H1 (cell line): ENCODE data around the gene CTXN1. TPM values are rescaled to one million over a fixed set of nuclear protein-coding genes. Genes with fewer than 3 reads are reported as not detected.

Experiments
- CTCF ChIA-PET: fragments of 300-600 bp; sonication (Branson Sonifier 250); formaldehyde crosslinking; loops from one replicate; lab custom pipeline; 2021; ENCODE audit not compliant: partially characterized antibody; lab: Charles Lee
- POLR2A ChIA-PET: fragments of 300-600 bp; sonication (Branson Sonifier 250); formaldehyde crosslinking; loops from one replicate; lab custom pipeline; 2021; ENCODE audit warnings: inconsistent platforms; ENCODE audit not compliant: partially characterized antibody; lab: Charles Lee
- DNase-seq, 2 experiments: peaks; one replicate each; pipeline versions ENCODE4 v3.0.0 to v3.0.0-alpha.2; 2010 to 2022; ENCODE audit warnings: low spot score in 2 of 2, low read depth in 1 of 2, mixed read lengths in 1 of 2
- FAIRE-seq: peaks from 2 replicates; lab custom pipeline; 2011; peaks lifted over from hg19 to GRCh38; lab: Jason Lieb, UNC
- H2AFZ ChIP-seq: 2 replicates; pipeline ENCODE4 v1.8.1; 2012; ENCODE audit warnings: low read length, inconsistent platforms
- H2AK5ac ChIP-seq: 2 replicates; pipeline ENCODE4 v1.6.1; 2013; ENCODE audit warnings: low read depth, low read length
- H2BK120ac ChIP-seq: replicated peaks from 2 replicates; pipeline ENCODE3; 2013; ENCODE audit warnings: low read depth, low read length, inconsistent platforms
- H2BK12ac ChIP-seq: 2 replicates; pipeline ENCODE4 v1.6.1; 2013; ENCODE audit warnings: low read depth, low read length
- H2BK15ac ChIP-seq: 2 replicates; pipeline ENCODE4 v1.6.1; 2013; ENCODE audit warnings: low read length
- H2BK20ac ChIP-seq: 2 replicates; pipeline ENCODE4 v1.6.1; 2013; ENCODE audit warnings: low read length
- H2BK5ac ChIP-seq: 2 replicates; pipeline ENCODE4 v1.6.1; 2013; ENCODE audit warnings: low read depth, low read length
- H3K14ac ChIP-seq: 2 replicates; pipeline ENCODE4 v1.6.1; 2013; ENCODE audit warnings: inconsistent platforms; ENCODE audit not compliant: insufficient read length
- H3K18ac ChIP-seq: 2 replicates; pipeline ENCODE4 v1.6.1; 2013; ENCODE audit warnings: low read length; ENCODE audit errors: extremely low read depth
- H3K23ac ChIP-seq: 2 replicates; pipeline ENCODE4 v1.6.1; 2013; ENCODE audit warnings: inconsistent platforms; ENCODE audit not compliant: insufficient read length
- H3K23me2 ChIP-seq: 2 replicates; pipeline ENCODE4 v1.6.1; 2013; ENCODE audit warnings: low read depth, low read length
- H3K27ac ChIP-seq: 2 replicates; pipeline ENCODE4 v1.6.1; 2011; ENCODE audit warnings: low read depth, low read length, inconsistent platforms
- H3K27me3 ChIP-seq, 4 experiments: replicated peaks in 1 of 4; 1 replicate in 1 of 4; 2 replicates in 3 of 4; pipeline versions ENCODE4 v1.6.1 to v1.8.1; 2011 to 2013; ENCODE audit warnings: low read length in 3 of 4, mild to moderate bottlenecking in 3 of 4, inconsistent platforms in 2 of 4, mixed read lengths in 2 of 4, moderate library complexity in 1 of 4; ENCODE audit not compliant: control insufficient read depth in 3 of 4, insufficient read depth in 3 of 4; ENCODE audit errors: extremely low read depth in 1 of 4
- H3K36me3 ChIP-seq, 4 experiments: 2 replicates each; pipeline versions ENCODE4 v1.6.1 to v1.8.1; 2011 to 2013; ENCODE audit warnings: mild to moderate bottlenecking in 4 of 4, low read length in 3 of 4, moderate library complexity in 2 of 4, control low read depth in 1 of 4, inconsistent platforms in 1 of 4; ENCODE audit not compliant: insufficient read depth in 4 of 4, control insufficient read depth in 2 of 4
- H3K4ac ChIP-seq: replicated peaks from 2 replicates; pipeline ENCODE3; 2013; ENCODE audit warnings: low read length, low read depth, mixed read lengths, inconsistent platforms; ENCODE audit not compliant: insufficient read length
- H3K4me1 ChIP-seq, 4 experiments: replicated peaks in 1 of 4; 1 replicate in 1 of 4; 2 replicates in 3 of 4; pipeline versions ENCODE4 v1.6.1 to v1.8.1; 2011 to 2013; ENCODE audit warnings: low read length in 3 of 4, inconsistent platforms in 2 of 4, mixed read lengths in 1 of 4; ENCODE audit not compliant: insufficient read depth in 4 of 4, control insufficient read depth in 3 of 4
- H3K4me2 ChIP-seq, 2 experiments: 2 replicates each; pipeline versions ENCODE4 v1.6.1 to v1.8.1; 2011 to 2013; ENCODE audit warnings: low read depth in 2 of 2, low read length in 2 of 2, control low read depth in 1 of 2, inconsistent platforms in 1 of 2, mild to moderate bottlenecking in 1 of 2; ENCODE audit not compliant: insufficient read depth in 1 of 2
- H3K4me3 ChIP-seq, 4 experiments: fragments of 200-600, 300-600 bp in 1 of 4; sonication (generic), shearing (Covaris generic), sonication (Bioruptor Twin) in 1 of 4; 2 replicates each; pipeline versions ENCODE4 v1.5.1 to v1.8.1; 2011 to 2016; ENCODE audit warnings: low read length in 4 of 4, low read depth in 3 of 4, control low read depth in 2 of 4, inconsistent platforms in 2 of 4, mild to moderate bottlenecking in 2 of 4, mixed read lengths in 1 of 4, moderate library complexity in 1 of 4; ENCODE audit not compliant: insufficient read depth in 2 of 4; ENCODE audit errors: extremely low read depth in 1 of 4
- H3K56ac ChIP-seq: replicated peaks from 2 replicates; pipeline ENCODE3; 2013; ENCODE audit warnings: low read depth, mild to moderate bottlenecking, mixed read lengths, low read length, inconsistent platforms; ENCODE audit not compliant: insufficient read length
- H3K79me1 ChIP-seq: 2 replicates; pipeline ENCODE4 v1.6.1; 2013; ENCODE audit warnings: low read depth, low read length, control low read depth
- H3K79me2 ChIP-seq, 2 experiments: 2 replicates each; pipeline versions ENCODE4 v1.6.1 to v1.8.1; 2012 to 2013; ENCODE audit warnings: low read length in 2 of 2, mild to moderate bottlenecking in 2 of 2, inconsistent platforms in 1 of 2; ENCODE audit not compliant: insufficient read depth in 2 of 2, control insufficient read depth in 1 of 2
- H3K9ac ChIP-seq, 4 experiments: replicated peaks in 1 of 4; 1 replicate in 1 of 4; 2 replicates in 3 of 4; pipeline versions ENCODE4 v1.6.1 to v1.8.1; 2011 to 2013; ENCODE audit warnings: low read depth in 3 of 4, low read length in 3 of 4, control low read depth in 2 of 4, mild to moderate bottlenecking in 2 of 4, moderate library complexity in 2 of 4, inconsistent platforms in 1 of 4; ENCODE audit errors: extremely low read depth in 1 of 4
- H3K9me3 ChIP-seq, 2 experiments: 2 replicates each; pipeline versions ENCODE4 v1.6.1 to v1.8.1; 2012 to 2013; ENCODE audit warnings: mild to moderate bottlenecking in 2 of 2, moderate library complexity in 2 of 2, control low read depth in 1 of 2, inconsistent platforms in 1 of 2, low read depth in 1 of 2, low read length in 1 of 2, mixed read lengths in 1 of 2; ENCODE audit not compliant: insufficient read depth in 2 of 2
- H4K20me1 ChIP-seq, 2 experiments: replicated peaks in 1 of 2; 2 replicates each; pipeline versions ENCODE3 to v1.8.1; 2011 to 2013; ENCODE audit warnings: inconsistent platforms in 2 of 2, low read length in 2 of 2, mild to moderate bottlenecking in 1 of 2; ENCODE audit not compliant: insufficient read depth in 2 of 2, control insufficient read depth in 1 of 2
- H4K5ac ChIP-seq: 2 replicates; pipeline ENCODE4 v1.6.1; 2013; ENCODE audit warnings: low read length, low read depth, mixed read lengths, inconsistent platforms; ENCODE audit not compliant: insufficient read length
- H4K8ac ChIP-seq: 2 replicates; pipeline ENCODE4 v1.8.0; 2013; ENCODE audit warnings: mild to moderate bottlenecking, moderate library complexity, low read length, inconsistent platforms; ENCODE audit not compliant: insufficient read depth; ENCODE audit errors: extremely low read depth
- H4K91ac ChIP-seq: replicated peaks from 2 replicates; pipeline ENCODE3; 2013; ENCODE audit warnings: low read length, mixed read lengths, inconsistent platforms; ENCODE audit not compliant: insufficient read length
- ASH2L ChIP-seq: fragments of 200-600, 300-600 bp; sonication (generic); IDR thresholded peaks from one replicate; pipeline ENCODE4 v1.7.1; 2017; ENCODE audit warnings: low read length
- BACH1 ChIP-seq: IDR thresholded peaks from 2 replicates; pipeline ENCODE4 v1.6.1; 2012; ENCODE audit warnings: low read length, improper control_type of control experiment
- CHD2 ChIP-seq: IDR thresholded peaks from 2 replicates; pipeline ENCODE4 v1.6.1; 2012; ENCODE audit warnings: low read length, improper control_type of control experiment
- RBBP5 ChIP-seq: IDR thresholded peaks from 2 replicates; pipeline ENCODE4 v1.7.1; 2012; ENCODE audit warnings: low read depth, mild to moderate bottlenecking, inconsistent platforms, low read length, moderate library complexity, borderline replicate concordance
- RFX5 ChIP-seq: IDR thresholded peaks from 2 replicates; pipeline ENCODE4 v1.6.1; 2011; ENCODE audit warnings: low read depth, low read length, improper control_type of control experiment, borderline replicate concordance
- RNF2 ChIP-seq: fragments of 200-900, 300-1000 bp; sonication (generic); IDR thresholded peaks from 2 replicates; pipeline ENCODE4 v1.7.1; 2016; ENCODE audit warnings: borderline replicate concordance, low read depth, mild to moderate bottlenecking, antibody characterized with exemption, low read length; ENCODE audit not compliant: poor library complexity, severe bottlenecking; ENCODE audit errors: missing control alignments
- YY1 ChIP-seq: IDR thresholded peaks from 2 replicates; pipeline ENCODE4 v1.6.1; 2011; ENCODE audit warnings: low read depth, mild to moderate bottlenecking, low read length
- WGBS, 2 experiments: shearing (Covaris generic) in 1 of 2; methylation state at CpG; one replicate each; pipeline versions ENCODE4 v1.1.6 to v1.1.7; 2013 to 2015; ENCODE audit warnings: low lambda C conversion rate in 2 of 2, mixed read lengths in 2 of 2, inconsistent platforms in 1 of 2, low coverage in 1 of 2, missing lambda C conversion rate in 1 of 2; ENCODE audit not compliant: insufficient replicate concordance in 2 of 2, insufficient coverage in 1 of 2, insufficient read length in 1 of 2; ENCODE audit errors: extremely low coverage in 1 of 2, missing lambda C conversion rate in 1 of 2; 5-methylcytosine and 5-hydroxymethylcytosine counted together
- polyA plus RNA-seq, 7 experiments: library from polyadenylated mRNA; depleted of rRNA in 3 of 7; stranded (reverse) in 5 of 7; unstranded in 2 of 7; fragments of >200 nt in 5 of 7; fragments of 200-250 nt in 2 of 7; gene quantifications; 1 replicate in 5 of 7; 2 replicates in 1 of 7; 4 replicates in 1 of 7; pipeline versions ENCODE4 v1.2.1 to v1.2.3, GENCODE V29; 2011 to 2013; ENCODE audit warnings: missing spikeins in 2 of 7, mixed read lengths in 2 of 7
- total RNA-seq: library from RNA; stranded (reverse); fragmentation: NEBNext Ultra II Directional; extraction: Animal tissue kit (Norgen Biotek cat#: 25700); gene quantifications from 2 replicates; pipeline ENCODE4 v1.2.1, GENCODE V29; 2021

Gene CTXN1
- total and polyA plus RNA-seq, 2 of the 8 experiments (the other 6 are each of a cell fraction or from before 2014, with no cell fraction given): 16.4 to 58.0 TPM

DNA sequence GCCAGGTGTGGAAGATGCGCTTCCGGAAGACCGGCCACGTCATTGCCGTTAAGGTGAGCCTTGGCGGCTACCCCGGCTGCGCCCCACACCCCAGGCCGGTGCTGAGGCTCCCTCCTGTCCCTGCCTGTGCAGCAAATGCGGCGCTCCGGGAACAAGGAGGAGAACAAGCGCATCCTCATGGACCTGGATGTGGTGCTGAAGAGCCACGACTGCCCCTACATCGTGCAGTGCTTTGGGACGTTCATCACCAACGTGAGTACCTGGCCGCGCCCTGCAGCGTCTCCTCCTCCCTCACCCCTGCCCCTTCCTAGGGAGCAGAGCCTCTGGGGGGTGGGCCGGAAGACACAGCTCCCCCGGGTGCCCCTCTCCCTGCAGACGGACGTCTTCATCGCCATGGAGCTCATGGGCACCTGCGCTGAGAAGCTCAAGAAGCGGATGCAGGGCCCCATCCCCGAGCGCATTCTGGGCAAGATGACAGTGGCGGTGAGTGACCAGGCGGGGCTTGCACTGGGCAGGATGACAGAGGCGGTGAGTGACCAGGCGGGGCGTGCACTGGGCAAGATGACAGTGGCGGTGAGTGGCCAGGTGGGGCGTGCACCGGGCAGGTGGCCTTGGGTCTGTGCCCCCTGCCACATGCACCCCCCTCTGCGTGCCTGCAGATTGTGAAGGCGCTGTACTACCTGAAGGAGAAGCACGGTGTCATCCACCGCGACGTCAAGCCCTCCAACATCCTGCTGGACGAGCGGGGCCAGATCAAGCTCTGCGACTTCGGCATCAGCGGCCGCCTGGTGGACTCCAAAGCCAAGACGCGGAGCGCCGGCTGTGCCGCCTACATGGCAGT, 15.4 kb downstream of the CTXN1 start:
- H2AK5ac ChIP-seq: no peak overlapping the region
- no peak overlapping the region for H2BK120ac ChIP-seq
- H3K56ac ChIP-seq: no peak overlapping the region
- no peak overlapping the region for H4K91ac ChIP-seq
- peaks cover 5 to 22% of the 10 kb centered on the region in 2 experiments for H4K20me1 ChIP-seq
- no peak overlapping the region for H2BK12ac ChIP-seq
- peaks cover 5 to 30% (median 16%) of the 10 kb centered on the region in 4 experiments; a peak in 5 of 8 replicates for H3K36me3 ChIP-seq
- H2BK20ac ChIP-seq: no peak overlapping the region
- H3K4me3 ChIP-seq: no peak overlapping the region
- no peak overlapping the region for H4K5ac ChIP-seq
- WGBS, 2 experiments: 92% methylated on average over 33 of the region's 54 CpGs; no CpG with 5 or more reads in 1 of the 2 experiments
- POLR2A ChIA-PET: interaction anchor here (0.9 to 2.3 kb wide), 4 partner anchors 10 to 16 kb away, joined by 5 to 10 read pairs (median 8); partner anchors contain the start of gene SNAPC2
- H3K18ac ChIP-seq: no peak overlapping the region
- no peak overlapping the region for H3K23ac ChIP-seq
- H3K4me2 ChIP-seq: no peak overlapping the region
- no peak overlapping the region for H3K27ac ChIP-seq
- no peaks in the 10 kb centered on the region; the same call in 1 of the 2 replicates for H3K23me2 ChIP-seq
- no peak overlapping the region for H2AFZ ChIP-seq
- H3K79me2 ChIP-seq: peaks cover 0 to 10% of the 10 kb centered on the region in 2 experiments; a peak in 1 of 4 replicates
- H3K14ac ChIP-seq: no peak overlapping the region
- FAIRE-seq (no peak), DNase-seq (no peak)
- H3K79me1 ChIP-seq: 0 out of 2 replicates have a peak, but pooled peaks cover 4% of the 10 kb centered on the region
- H3K9ac ChIP-seq: no peak overlapping the region
- H3K4ac ChIP-seq: no peak overlapping the region
- H2BK5ac ChIP-seq: no peak overlapping the region
- H3K4me1 ChIP-seq: no peaks in the 10 kb centered on the region
- peaks cover 0 to 11% (median 8%) of the 10 kb centered on the region in 4 experiments; a peak in 5 of 7 replicates for H3K27me3 ChIP-seq
- H3K9me3 ChIP-seq: no peaks in the 10 kb centered on the region
- no peak overlapping the region for H2BK15ac ChIP-seq
- CTCF ChIA-PET: interaction anchor here (0.6 to 1.7 kb wide), 4 partner anchors 14 to 58 kb away, joined by 3 to 7 read pairs (median 4); no protein-coding TSS in a partner anchor
- no peak overlapping the region for H4K8ac ChIP-seq
- TF ChIP-seq BACH1: no peak
- TF ChIP-seq RNF2: no peak
- TF ChIP-seq ASH2L: no peak
- TF ChIP-seq RBBP5: no peak
- no peak for TF ChIP-seq YY1
- no peak for TF ChIP-seq CHD2
- TF ChIP-seq RFX5: no peak
